Type B pancreatic cell (in vitro differentiated cells): ENCODE data around the gene SAMD14. TPM values are rescaled to one million over a fixed set of nuclear protein-coding genes. Genes with fewer than 3 reads are reported as not detected.
"Not testable (repeated sequence)": the region's sequence is repeated elsewhere in the genome, so short reads cannot be mapped to it uniquely, and the experiment has no call there.

Source experiments
- DNase-seq: peaks from one replicate; pipeline ENCODE4 v3.0.0; 2021; ENCODE audit warnings: mixed read lengths; ENCODE audit not compliant: unreplicated experiment; ENCODE audit errors: extremely low spot score
- H3K27ac Mint-ChIP-seq: 2 replicates; pipeline ENCODE4 v1.8.0; 2021; ENCODE audit warnings: mild to moderate bottlenecking, mixed read lengths
- H3K27me3 Mint-ChIP-seq: 2 replicates; pipeline ENCODE4 v1.8.0; 2021; ENCODE audit warnings: mixed read lengths
- H3K36me3 Mint-ChIP-seq: 2 replicates; pipeline ENCODE4 v1.8.0; 2021; ENCODE audit warnings: mixed read lengths
- H3K4me1 Mint-ChIP-seq: one replicate; pipeline ENCODE4 v1.8.0; 2021; ENCODE audit warnings: mixed read lengths; ENCODE audit not compliant: unreplicated experiment
- H3K4me3 Mint-ChIP-seq: 2 replicates; pipeline ENCODE4 v1.8.0; 2021; ENCODE audit warnings: mild to moderate bottlenecking, mixed read lengths
- H3K9me3 Mint-ChIP-seq: 2 replicates; pipeline ENCODE4 v1.8.0; 2021; ENCODE audit warnings: mixed read lengths
- CTCF ChIP-seq: fragments of 200-600 bp; sonication (generic); conservative IDR thresholded peaks from 2 replicates; pipeline ENCODE4 v1.5.0; 2021; ENCODE audit warnings: antibody characterized with exemption, mild to moderate bottlenecking
- total RNA-seq: library from RNA; stranded (reverse); gene quantifications from 2 replicates; pipeline ENCODE4 v1.2.1, GENCODE V29; 2021; ENCODE audit warnings: low replicate concordance

The SAMD14 gene
- total RNA-seq, 1 donor from 2014 or later = 14.1 TPM

- H3K27me3 Mint-ChIP-seq = peaks cover 4% of the 10 kb centered on the region
Measured at GRCh38 chr17:50065056-50065455, 64.9 kb downstream of the SAMD14 start.

GRCh38 chr17:50064253-50065001 lies 65.5 kb downstream of the SAMD14 start:
- H3K4me1 Mint-ChIP-seq = peaks cover 12% of the 10 kb centered on the region
- no peak for TF ChIP-seq CTCF
- H3K36me3 Mint-ChIP-seq = peaks cover 3% of the 10 kb centered on the region
- H3K27me3 Mint-ChIP-seq = peaks cover 6% of the 10 kb centered on the region
- no peaks in the 10 kb centered on the region for H3K9me3 Mint-ChIP-seq
- H3K4me3 Mint-ChIP-seq = no peak overlapping the region
- no peak for DNase-seq
- peak overlapping the region; percentile 50 for H3K27ac Mint-ChIP-seq

More at GRCh38 chr17:50065056-50065455, 64.9 kb downstream of the SAMD14 start:
- Mint-ChIP-seq H3K4me3 (no peak overlapping the region), H3K36me3 (peaks cover 3% of the 10 kb centered on the region), H3K4me1 (peaks cover 10% of the 10 kb centered on the region), H3K9me3 (no peaks in the 10 kb centered on the region), H3K27ac (peak overlapping the region; percentile 50)
- no peak for TF ChIP-seq CTCF
- DNase-seq = no peak

GRCh38 chr17:50063561-50064252 lies 66.3 kb downstream of the SAMD14 start:
- Mint-ChIP-seq H3K9me3 (no peaks in the 10 kb centered on the region), H3K36me3 (peaks cover 3% of the 10 kb centered on the region), H3K27me3 (peaks cover 11% of the 10 kb centered on the region), H3K4me3 (no peak overlapping the region), H3K27ac (peak overlapping the region; percentile 48), H3K4me1 (peaks cover 14% of the 10 kb centered on the region)
- no peak for DNase-seq
- no peak for TF ChIP-seq CTCF

- peaks cover 3% of the 10 kb centered on the region for H3K36me3 Mint-ChIP-seq
- H3K4me3 Mint-ChIP-seq = no peak overlapping the region
- DNase-seq = no peak
- H3K27me3 Mint-ChIP-seq = peaks cover 22% of the 10 kb centered on the region
- no peak for TF ChIP-seq CTCF
- no peaks in the 10 kb centered on the region for H3K9me3 Mint-ChIP-seq
- no peak overlapping the region for H3K27ac Mint-ChIP-seq
- peaks cover 23% of the 10 kb centered on the region for H3K4me1 Mint-ChIP-seq
Measured at GRCh38 chr17:50062293-50063243, 67.4 kb downstream of the SAMD14 start.

GRCh38 chr17:50061713-50062045 lies 68.3 kb downstream of the SAMD14 start:
- Mint-ChIP-seq H3K27me3 (peaks cover 29% of the 10 kb centered on the region), H3K4me1 (peaks cover 23% of the 10 kb centered on the region)
- H3K36me3 Mint-ChIP-seq, H3K4me3 Mint-ChIP-seq, H3K9me3 Mint-ChIP-seq, H3K27ac Mint-ChIP-seq, DNase-seq: not testable (repeated sequence)
